HepG2 (cell line): ENCODE data around the gene ABCA4. TPM values are rescaled to one million over a fixed set of nuclear protein-coding genes. Genes with fewer than 3 reads are reported as not detected.

Source experiments
- CBFB ChIP-seq: sonication (generic); formaldehyde crosslinking; IDR thresholded peaks from 2 replicates; pipeline ENCODE4 v1.4.0; 2020; ENCODE audit warnings: missing genetic modification reagents
- SIN3A ChIP-seq: IDR thresholded peaks from 2 replicates; pipeline ENCODE4 v1.6.1; 2011; ENCODE audit warnings: low read depth, mild to moderate bottlenecking, control low read depth, low read length, borderline replicate concordance
- WIZ ChIP-seq: sonication (generic); formaldehyde crosslinking; IDR thresholded peaks from 2 replicates; pipeline ENCODE4 v1.5.1; 2020; ENCODE audit warnings: mild to moderate bottlenecking, missing genetic modification reagents
- ZNF629 ChIP-seq: sonication (generic); formaldehyde crosslinking; conservative IDR thresholded peaks from 2 replicates; pipeline ENCODE4 v1.5.0; 2020; ENCODE audit warnings: missing genetic modification reagents
- ZNF879 ChIP-seq: sonication (generic); formaldehyde crosslinking; IDR thresholded peaks from 2 replicates; pipeline ENCODE4 v1.8.1; 2023; ENCODE audit warnings: missing genetic modification reagents
- polyA plus RNA-seq, 8 experiments: library from polyadenylated mRNA; depleted of rRNA in 3 of 8; stranded (reverse) in 7 of 8; unstranded in 1 of 8; fragments of >200 nt; fragmentation: Illumina TruSeq in 4 of 8; extraction: Trizol in 4 of 8; gene quantifications; 2 replicates each; pipeline versions ENCODE4 v1.2.1 to v1.2.3, GENCODE V29; 2011 to 2016; ENCODE audit warnings: low read depth in 4 of 8, missing spikeins in 1 of 8, mixed read lengths in 1 of 8; ENCODE audit not compliant: insufficient read depth in 1 of 8
- total RNA-seq, 5 experiments: library from RNA; depleted of rRNA; stranded (reverse); fragments of >200 nt; fragmentation: Illumina TruSeq; extraction: Trizol; gene quantifications; 2 replicates each; pipeline ENCODE4 v1.2.3, GENCODE V29; 2016; ENCODE audit warnings: low read depth in 1 of 5
- TF ChIP-seq, protein P1 (sequence below): sonication (generic); formaldehyde crosslinking; IDR thresholded peaks from 2 replicates; pipeline ENCODE4 v1.5.1; 2020; ENCODE audit warnings: mild to moderate bottlenecking, missing genetic modification reagents, moderate library complexity
- TF ChIP-seq, protein P2 (sequence below): sonication (generic); formaldehyde crosslinking; IDR thresholded peaks from 2 replicates; pipeline ENCODE4 v1.9.0; 2021; ENCODE audit warnings: missing genetic modification reagents, borderline replicate concordance
- TF ChIP-seq, protein P3 (sequence below): sonication (generic); formaldehyde crosslinking; IDR thresholded peaks from 2 replicates; pipeline ENCODE4 v1.4.0; 2020; ENCODE audit warnings: missing genetic modification reagents
- TF ChIP-seq, protein P4 (sequence below): sonication (generic); formaldehyde crosslinking; IDR thresholded peaks from 2 replicates; pipeline ENCODE4 v1.5.1; 2020; ENCODE audit warnings: mild to moderate bottlenecking, missing genetic modification reagents
- TF ChIP-seq, protein P5 (sequence below): IDR thresholded peaks from 2 replicates; pipeline ENCODE4 v1.6.1; 2016; ENCODE audit warnings: missing compliant biosample characterization, missing genetic modification reagents, borderline replicate concordance
- TF ChIP-seq, protein P6 (sequence below): sonication (generic); formaldehyde crosslinking; IDR thresholded peaks from 2 replicates; pipeline ENCODE4; 2020; ENCODE audit warnings: missing genetic modification reagents, mild to moderate bottlenecking, borderline replicate concordance

ABCA4 gene
- total and polyA plus RNA-seq, 2 of the 13 experiments (the other 11 are each of a cell fraction or from before 2014, with no cell fraction given): 0.24 to 0.67 TPM

DNA sequence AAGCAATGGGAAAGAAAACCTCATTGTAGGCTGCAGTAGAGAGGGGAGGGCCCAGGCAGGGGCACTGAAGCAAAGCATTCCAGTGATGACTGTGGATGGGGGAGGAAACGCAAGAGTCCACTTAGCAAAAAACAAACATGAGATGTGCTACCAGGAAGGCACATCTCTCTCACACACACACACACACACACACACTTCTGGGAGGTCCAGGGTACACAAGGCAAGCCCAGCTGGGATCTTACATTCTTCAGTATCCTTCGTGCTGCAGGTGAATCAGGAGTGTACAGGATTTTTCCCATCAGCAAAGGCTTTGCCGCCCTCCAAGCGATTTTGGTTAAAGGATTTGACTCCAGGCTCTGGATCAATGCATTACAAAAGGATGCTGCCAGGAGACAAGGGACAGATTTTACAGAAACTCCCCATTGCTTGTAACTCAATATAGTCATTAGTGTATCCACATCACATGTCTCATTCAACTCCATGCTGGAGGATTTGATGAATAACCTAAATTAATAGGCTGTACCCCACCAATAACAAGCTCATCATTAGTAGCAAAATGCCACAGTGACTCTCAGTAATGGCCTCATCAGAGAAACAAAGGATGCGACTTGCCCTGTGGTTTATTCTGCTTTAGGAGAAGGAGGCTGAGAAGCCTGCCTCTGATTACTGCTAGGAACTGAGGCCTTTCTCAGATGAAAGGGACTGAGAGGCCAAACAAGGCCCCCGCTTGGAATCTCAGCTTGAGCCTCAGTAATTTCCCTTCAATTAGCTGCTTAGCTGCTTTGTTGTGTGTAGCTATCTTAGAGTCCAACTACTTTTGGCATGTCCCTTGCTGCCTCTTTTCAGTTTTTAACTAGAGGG is 41.6 kb downstream of the ABCA4 start (continued):
- TF ChIP-seq ZNF879: no peak
- TF ChIP-seq WIZ: no peak
- TF ChIP-seq, protein P1, sequence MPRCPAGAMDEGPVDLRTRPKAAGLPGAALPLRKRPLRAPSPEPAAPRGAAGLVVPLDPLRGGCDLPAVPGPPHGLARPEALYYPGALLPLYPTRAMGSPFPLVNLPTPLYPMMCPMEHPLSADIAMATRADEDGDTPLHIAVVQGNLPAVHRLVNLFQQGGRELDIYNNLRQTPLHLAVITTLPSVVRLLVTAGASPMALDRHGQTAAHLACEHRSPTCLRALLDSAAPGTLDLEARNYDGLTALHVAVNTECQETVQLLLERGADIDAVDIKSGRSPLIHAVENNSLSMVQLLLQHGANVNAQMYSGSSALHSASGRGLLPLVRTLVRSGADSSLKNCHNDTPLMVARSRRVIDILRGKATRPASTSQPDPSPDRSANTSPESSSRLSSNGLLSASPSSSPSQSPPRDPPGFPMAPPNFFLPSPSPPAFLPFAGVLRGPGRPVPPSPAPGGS (CRISPR knock-in tag): no peak
- TF ChIP-seq, protein P2, sequence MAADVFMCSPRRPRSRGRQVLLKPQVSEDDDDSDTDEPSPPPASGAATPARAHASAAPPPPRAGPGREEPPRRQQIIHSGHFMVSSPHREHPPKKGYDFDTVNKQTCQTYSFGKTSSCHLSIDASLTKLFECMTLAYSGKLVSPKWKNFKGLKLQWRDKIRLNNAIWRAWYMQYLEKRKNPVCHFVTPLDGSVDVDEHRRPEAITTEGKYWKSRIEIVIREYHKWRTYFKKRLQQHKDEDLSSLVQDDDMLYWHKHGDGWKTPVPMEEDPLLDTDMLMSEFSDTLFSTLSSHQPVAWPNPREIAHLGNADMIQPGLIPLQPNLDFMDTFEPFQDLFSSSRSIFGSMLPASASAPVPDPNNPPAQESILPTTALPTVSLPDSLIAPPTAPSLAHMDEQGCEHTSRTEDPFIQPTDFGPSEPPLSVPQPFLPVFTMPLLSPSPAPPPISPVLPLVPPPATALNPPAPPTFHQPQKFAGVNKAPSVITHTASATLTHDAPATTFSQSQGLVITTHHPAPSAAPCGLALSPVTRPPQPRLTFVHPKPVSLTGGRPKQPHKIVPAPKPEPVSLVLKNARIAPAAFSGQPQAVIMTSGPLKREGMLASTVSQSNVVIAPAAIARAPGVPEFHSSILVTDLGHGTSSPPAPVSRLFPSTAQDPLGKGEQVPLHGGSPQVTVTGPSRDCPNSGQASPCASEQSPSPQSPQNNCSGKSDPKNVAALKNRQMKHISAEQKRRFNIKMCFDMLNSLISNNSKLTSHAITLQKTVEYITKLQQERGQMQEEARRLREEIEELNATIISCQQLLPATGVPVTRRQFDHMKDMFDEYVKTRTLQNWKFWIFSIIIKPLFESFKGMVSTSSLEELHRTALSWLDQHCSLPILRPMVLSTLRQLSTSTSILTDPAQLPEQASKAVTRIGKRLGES (CRISPR knock-in tag): no peak
- TF ChIP-seq, protein P3, sequence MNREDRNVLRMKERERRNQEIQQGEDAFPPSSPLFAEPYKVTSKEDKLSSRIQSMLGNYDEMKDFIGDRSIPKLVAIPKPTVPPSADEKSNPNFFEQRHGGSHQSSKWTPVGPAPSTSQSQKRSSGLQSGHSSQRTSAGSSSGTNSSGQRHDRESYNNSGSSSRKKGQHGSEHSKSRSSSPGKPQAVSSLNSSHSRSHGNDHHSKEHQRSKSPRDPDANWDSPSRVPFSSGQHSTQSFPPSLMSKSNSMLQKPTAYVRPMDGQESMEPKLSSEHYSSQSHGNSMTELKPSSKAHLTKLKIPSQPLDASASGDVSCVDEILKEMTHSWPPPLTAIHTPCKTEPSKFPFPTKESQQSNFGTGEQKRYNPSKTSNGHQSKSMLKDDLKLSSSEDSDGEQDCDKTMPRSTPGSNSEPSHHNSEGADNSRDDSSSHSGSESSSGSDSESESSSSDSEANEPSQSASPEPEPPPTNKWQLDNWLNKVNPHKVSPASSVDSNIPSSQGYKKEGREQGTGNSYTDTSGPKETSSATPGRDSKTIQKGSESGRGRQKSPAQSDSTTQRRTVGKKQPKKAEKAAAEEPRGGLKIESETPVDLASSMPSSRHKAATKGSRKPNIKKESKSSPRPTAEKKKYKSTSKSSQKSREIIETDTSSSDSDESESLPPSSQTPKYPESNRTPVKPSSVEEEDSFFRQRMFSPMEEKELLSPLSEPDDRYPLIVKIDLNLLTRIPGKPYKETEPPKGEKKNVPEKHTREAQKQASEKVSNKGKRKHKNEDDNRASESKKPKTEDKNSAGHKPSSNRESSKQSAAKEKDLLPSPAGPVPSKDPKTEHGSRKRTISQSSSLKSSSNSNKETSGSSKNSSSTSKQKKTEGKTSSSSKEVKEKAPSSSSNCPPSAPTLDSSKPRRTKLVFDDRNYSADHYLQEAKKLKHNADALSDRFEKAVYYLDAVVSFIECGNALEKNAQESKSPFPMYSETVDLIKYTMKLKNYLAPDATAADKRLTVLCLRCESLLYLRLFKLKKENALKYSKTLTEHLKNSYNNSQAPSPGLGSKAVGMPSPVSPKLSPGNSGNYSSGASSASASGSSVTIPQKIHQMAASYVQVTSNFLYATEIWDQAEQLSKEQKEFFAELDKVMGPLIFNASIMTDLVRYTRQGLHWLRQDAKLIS (CRISPR knock-in tag): no peak
- TF ChIP-seq, protein P4, sequence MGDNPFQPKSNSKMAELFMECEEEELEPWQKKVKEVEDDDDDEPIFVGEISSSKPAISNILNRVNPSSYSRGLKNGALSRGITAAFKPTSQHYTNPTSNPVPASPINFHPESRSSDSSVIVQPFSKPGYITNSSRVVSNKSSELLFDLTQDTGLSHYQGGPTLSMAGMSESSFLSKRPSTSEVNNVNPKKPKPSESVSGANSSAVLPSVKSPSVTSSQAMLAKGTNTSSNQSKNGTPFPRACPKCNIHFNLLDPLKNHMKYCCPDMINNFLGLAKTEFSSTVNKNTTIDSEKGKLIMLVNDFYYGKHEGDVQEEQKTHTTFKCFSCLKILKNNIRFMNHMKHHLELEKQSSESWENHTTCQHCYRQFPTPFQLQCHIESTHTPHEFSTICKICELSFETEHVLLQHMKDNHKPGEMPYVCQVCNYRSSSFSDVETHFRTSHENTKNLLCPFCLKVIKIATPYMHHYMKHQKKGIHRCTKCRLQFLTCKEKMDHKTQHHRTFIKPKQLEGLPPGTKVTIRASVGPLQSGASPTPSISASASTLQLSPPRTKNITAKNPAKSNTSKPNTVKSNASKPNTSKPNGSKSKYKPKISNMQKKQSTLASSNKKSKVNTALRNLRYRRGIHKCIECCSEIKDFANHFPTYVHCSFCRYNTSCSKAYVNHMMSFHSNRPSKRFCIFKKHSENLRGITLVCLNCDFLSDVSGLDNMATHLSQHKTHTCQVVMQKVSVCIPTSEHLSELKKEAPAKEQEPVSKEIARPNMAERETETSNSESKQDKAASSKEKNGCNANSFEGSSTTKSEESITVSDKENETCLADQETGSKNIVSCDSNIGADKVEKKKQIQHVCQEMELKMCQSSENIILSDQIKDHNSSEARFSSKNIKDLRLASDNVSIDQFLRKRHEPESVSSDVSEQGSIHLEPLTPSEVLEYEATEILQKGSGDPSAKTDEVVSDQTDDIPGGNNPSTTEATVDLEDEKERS (CRISPR knock-in tag): no peak
- TF ChIP-seq CBFB: no peak
- no peak for TF ChIP-seq ZNF629
- TF ChIP-seq, protein P5, sequence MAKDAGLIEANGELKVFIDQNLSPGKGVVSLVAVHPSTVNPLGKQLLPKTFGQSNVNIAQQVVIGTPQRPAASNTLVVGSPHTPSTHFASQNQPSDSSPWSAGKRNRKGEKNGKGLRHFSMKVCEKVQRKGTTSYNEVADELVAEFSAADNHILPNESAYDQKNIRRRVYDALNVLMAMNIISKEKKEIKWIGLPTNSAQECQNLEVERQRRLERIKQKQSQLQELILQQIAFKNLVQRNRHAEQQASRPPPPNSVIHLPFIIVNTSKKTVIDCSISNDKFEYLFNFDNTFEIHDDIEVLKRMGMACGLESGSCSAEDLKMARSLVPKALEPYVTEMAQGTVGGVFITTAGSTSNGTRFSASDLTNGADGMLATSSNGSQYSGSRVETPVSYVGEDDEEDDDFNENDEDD (CRISPR knock-in tag): no peak
- no peak for TF ChIP-seq SIN3A
- TF ChIP-seq, protein P6, sequence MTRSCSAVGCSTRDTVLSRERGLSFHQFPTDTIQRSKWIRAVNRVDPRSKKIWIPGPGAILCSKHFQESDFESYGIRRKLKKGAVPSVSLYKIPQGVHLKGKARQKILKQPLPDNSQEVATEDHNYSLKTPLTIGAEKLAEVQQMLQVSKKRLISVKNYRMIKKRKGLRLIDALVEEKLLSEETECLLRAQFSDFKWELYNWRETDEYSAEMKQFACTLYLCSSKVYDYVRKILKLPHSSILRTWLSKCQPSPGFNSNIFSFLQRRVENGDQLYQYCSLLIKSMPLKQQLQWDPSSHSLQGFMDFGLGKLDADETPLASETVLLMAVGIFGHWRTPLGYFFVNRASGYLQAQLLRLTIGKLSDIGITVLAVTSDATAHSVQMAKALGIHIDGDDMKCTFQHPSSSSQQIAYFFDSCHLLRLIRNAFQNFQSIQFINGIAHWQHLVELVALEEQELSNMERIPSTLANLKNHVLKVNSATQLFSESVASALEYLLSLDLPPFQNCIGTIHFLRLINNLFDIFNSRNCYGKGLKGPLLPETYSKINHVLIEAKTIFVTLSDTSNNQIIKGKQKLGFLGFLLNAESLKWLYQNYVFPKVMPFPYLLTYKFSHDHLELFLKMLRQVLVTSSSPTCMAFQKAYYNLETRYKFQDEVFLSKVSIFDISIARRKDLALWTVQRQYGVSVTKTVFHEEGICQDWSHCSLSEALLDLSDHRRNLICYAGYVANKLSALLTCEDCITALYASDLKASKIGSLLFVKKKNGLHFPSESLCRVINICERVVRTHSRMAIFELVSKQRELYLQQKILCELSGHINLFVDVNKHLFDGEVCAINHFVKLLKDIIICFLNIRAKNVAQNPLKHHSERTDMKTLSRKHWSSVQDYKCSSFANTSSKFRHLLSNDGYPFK (CRISPR knock-in tag): no peak
